Endothelial cell of umbilical vein (primary cell): ENCODE measurements around the gene MRPL54. TPM values are rescaled to one million over a fixed set of nuclear protein-coding genes. Genes with fewer than 3 reads are reported as not detected.

ENCODE experiments used
- BruUV-seq: library from RNA; stranded (reverse); fragments of 400-500 nt; replicated peaks from 2 replicates; lab custom pipeline; 2021; lab: Mats Ljungman, UMichigan
- CTCF ChIA-PET: fragments of 300-600, 350-600 bp; sonication (Branson Sonifier 250); formaldehyde crosslinking; loops from one replicate; lab custom pipeline; 2021; ENCODE audit warnings: antibody characterized with exemption, inconsistent platforms; lab: Charles Lee
- POLR2A ChIA-PET: fragments of 300-600, 350-600 bp; sonication (Branson Sonifier 250); formaldehyde crosslinking; loops from one replicate; lab custom pipeline; 2021; ENCODE audit warnings: antibody characterized with exemption, inconsistent platforms; lab: Charles Lee
- DNase-seq: peaks from one replicate; pipeline ENCODE4 v3.0.0-alpha.2; 2011; ENCODE audit warnings: low read depth, low spot score
- FAIRE-seq: peaks from 2 replicates; lab custom pipeline; 2011; peaks lifted over from hg19 to GRCh38; lab: Jason Lieb, UNC
- H2AFZ ChIP-seq: 2 replicates; pipeline ENCODE4 v1.6.0; 2012; ENCODE audit warnings: low read depth, low read length, control low read depth, inconsistent platforms
- H3K27ac ChIP-seq: 2 replicates; pipeline ENCODE4 v1.5.1; 2011; ENCODE audit warnings: low read depth, mild to moderate bottlenecking, control low read depth, low read length, moderate library complexity; ENCODE audit not compliant: insufficient read depth
- H3K27me3 ChIP-seq, 2 experiments: 2 replicates each; pipeline versions ENCODE4 v1.6.0 to v1.6.1; 2011; ENCODE audit warnings: low read length in 2 of 2, mixed read lengths in 1 of 2; ENCODE audit not compliant: control insufficient read depth in 2 of 2, insufficient read depth in 2 of 2
- H3K36me3 ChIP-seq, 2 experiments: 2 replicates in 1 of 2; 3 replicates in 1 of 2; pipeline ENCODE4 v1.5.1; 2011; ENCODE audit warnings: low read length in 2 of 2, mild to moderate bottlenecking in 1 of 2, moderate library complexity in 1 of 2; ENCODE audit not compliant: control insufficient read depth in 2 of 2, insufficient read depth in 2 of 2; ENCODE audit errors: extremely low read depth in 1 of 2
- H3K4me1 ChIP-seq: 3 replicates; pipeline ENCODE4 v1.5.1; 2011; ENCODE audit warnings: mild to moderate bottlenecking, low read length; ENCODE audit not compliant: control insufficient read depth, insufficient read depth; ENCODE audit errors: extremely low read depth
- H3K4me2 ChIP-seq: 2 replicates; pipeline ENCODE4 v1.6.1; 2011; ENCODE audit warnings: low read length, control low read depth, mixed read lengths; ENCODE audit not compliant: insufficient read depth
- H3K4me3 ChIP-seq, 3 experiments: fragments of 200-600 bp in 1 of 3; sonication (generic), shearing (Covaris generic) in 1 of 3; replicated peaks in 1 of 3; 2 replicates each; pipeline ENCODE4 v1.5.1; 2011 to 2016; ENCODE audit warnings: control low read depth in 3 of 3, low read length in 3 of 3, mild to moderate bottlenecking in 2 of 3, inconsistent platforms in 1 of 3, low read depth in 1 of 3, moderate library complexity in 1 of 3; ENCODE audit not compliant: insufficient read depth in 1 of 3
- H3K79me2 ChIP-seq: 2 replicates; pipeline ENCODE4 v1.6.0; 2012; ENCODE audit warnings: low read length, inconsistent platforms; ENCODE audit not compliant: control insufficient read depth, insufficient read depth
- H3K9ac ChIP-seq: replicated peaks from 2 replicates; pipeline ENCODE3; 2011; ENCODE audit warnings: low read length, control low read depth; ENCODE audit not compliant: insufficient read depth; ENCODE audit errors: extremely low read depth
- H3K9me1 ChIP-seq: replicated peaks from 3 replicates; pipeline ENCODE4 v1.6.0; 2011; ENCODE audit warnings: mild to moderate bottlenecking, low read length; ENCODE audit not compliant: control insufficient read depth, insufficient read depth; ENCODE audit errors: extremely low read depth
- H3K9me3 ChIP-seq: replicated peaks from 2 replicates; pipeline ENCODE4 v1.5.1; 2012; ENCODE audit warnings: low read length, inconsistent platforms; ENCODE audit not compliant: control insufficient read depth, insufficient read depth
- H4K20me1 ChIP-seq: replicated peaks from 2 replicates; pipeline ENCODE3; 2011; ENCODE audit warnings: mild to moderate bottlenecking, low read length; ENCODE audit not compliant: control insufficient read depth, insufficient read depth; ENCODE audit errors: extremely low read depth
- CTCF ChIP-seq, 2 donors: IDR thresholded peaks; 1 replicate in 1 of 2; 2 replicates in 1 of 2; pipeline ENCODE4 v1.5.1; 2011; ENCODE audit warnings: low read length in 2 of 2, mild to moderate bottlenecking in 2 of 2, moderate library complexity in 2 of 2, control low read depth in 1 of 2, inconsistent platforms in 1 of 2, low read depth in 1 of 2; ENCODE audit not compliant: insufficient read depth in 1 of 2; ENCODE audit errors: extremely low read depth in 1 of 2
- EZH2 ChIP-seq: IDR thresholded peaks from 2 replicates; pipeline ENCODE4 v1.6.1; 2012; ENCODE audit warnings: borderline replicate concordance, low read depth, mild to moderate bottlenecking, moderate library complexity, low read length, inconsistent platforms; ENCODE audit not compliant: severe bottlenecking
- FOS ChIP-seq: IDR thresholded peaks from 2 replicates; pipeline ENCODE4 v1.6.1; 2011; ENCODE audit warnings: mild to moderate bottlenecking, low read length, moderate library complexity, borderline replicate concordance; ENCODE audit not compliant: insufficient read depth
- GATA2 ChIP-seq: IDR thresholded peaks from 2 replicates; pipeline ENCODE4 v1.7.0; 2011; ENCODE audit warnings: low read depth, mild to moderate bottlenecking, moderate library complexity, mixed read lengths, low read length; ENCODE audit not compliant: insufficient read length, insufficient read depth
- JUN ChIP-seq: IDR thresholded peaks from 2 replicates; pipeline ENCODE4 v1.6.1; 2011; ENCODE audit warnings: borderline replicate concordance, low read depth; ENCODE audit not compliant: insufficient read length, insufficient read depth
- MAX ChIP-seq: IDR thresholded peaks from 2 replicates; pipeline ENCODE4 v1.6.1; 2011; ENCODE audit not compliant: insufficient read depth, insufficient read length
- MYC ChIP-seq: IDR thresholded peaks from one replicate; pipeline ENCODE4 v1.6.1; 2011; ENCODE audit warnings: mild to moderate bottlenecking, low read depth, low read length
- POLR2A ChIP-seq: IDR thresholded peaks from 2 replicates; pipeline ENCODE4 v1.6.1; 2012; ENCODE audit warnings: low read depth, mild to moderate bottlenecking, control low read depth, low read length
- POLR2AphosphoS5 ChIP-seq: IDR thresholded peaks from 2 replicates; pipeline ENCODE4 v1.6.1; 2012; ENCODE audit warnings: low read depth, mild to moderate bottlenecking, control low read depth, low read length, moderate library complexity; ENCODE audit not compliant: insufficient read depth
- dilution Hi-C: fragments of 300-500 bp; cut with MboI; formaldehyde crosslinking; loops from one replicate; pipeline ENCODE4 v1.15.0; 2019; ENCODE audit warnings: low sequenced_read_pairs; ENCODE audit not compliant: extremely low pct_ligation_motif_present
- intact Hi-C: fragments of 100-400 bp; cut with micrococcal nuclease; formaldehyde crosslinking; loops from one replicate; pipeline ENCODE4 v1.10.0; 2022
- polyA plus RNA-seq, 4 experiments: library from polyadenylated mRNA; depleted of rRNA in 3 of 4; stranded (reverse) in 3 of 4; unstranded in 1 of 4; fragments of >200 nt; gene quantifications; 2 replicates each; pipeline versions ENCODE4 v1.2.1 to v1.2.3, GENCODE V29; 2011 to 2012; ENCODE audit warnings: missing spikeins in 1 of 4
- total RNA-seq: library from RNA; stranded (reverse); gene quantifications from 2 replicates; pipeline ENCODE4 v1.2.3, GENCODE V29; 2021

The MRPL54 gene
- total and polyA plus RNA-seq, 2 donors (not counting 3 experiments of a cell fraction or from before 2014, with no cell fraction given) = 76.3 to 93.1 TPM

- DNase-seq (no peak), FAIRE-seq (no peak)
- ChIA-PET CTCF (no interaction called here), POLR2A (no interaction called here)
- Histone ChIP-seq H3K9ac (no peak overlapping the region), H3K79me2 (no peaks in the 10 kb centered on the region), H4K20me1 (no peaks in the 10 kb centered on the region), H3K36me3 (peaks cover 0 to 13% of the 10 kb centered on the region in 2 experiments), H3K4me2 (no peak overlapping the region), H3K4me3 (no peak overlapping the region), H3K27me3 (no peaks in the 10 kb centered on the region), H3K27ac (no peak overlapping the region), H3K9me3 (no peaks in the 10 kb centered on the region), H2AFZ (no peak overlapping the region), H3K9me1 (no peaks in the 10 kb centered on the region), H3K4me1 (no peaks in the 10 kb centered on the region)
- dilution Hi-C loops = no loop called here
- intact Hi-C loops = no loop called here
- BruUV-seq = no TSS peak
- TF ChIP-seq GATA2 (no peak), MAX (no peak), POLR2A (no peak), EZH2 (no peak), FOS (no peak), MYC (no peak), JUN (no peak), CTCF (IDR thresholded peaks at IDR 0.05; ENCODE audit: extremely low read depth in 1 of 2, insufficient read depth in 1 of 2, low read depth in 1 of 2, low read length in 2 of 2) (no peak), POLR2AphosphoS5 (no peak)
These were observed 12.3 kb upstream of the MRPL54 start for GRCh38 chr19:3750211-3750610.
